ENCODE data around the gene TINAG.

Gene TINAG

GRCh38 chr6:54428431-54428830 lies 120.2 kb downstream of the TINAG start:
- no peak for DNase-seq (ENCODE audit: low read depth, low spot score)

- no peak for DNase-seq (ENCODE audit: low read depth, low spot score)
These were observed 123.2 kb downstream of the TINAG start for GRCh38 chr6:54431466-54431865.
